Subcutaneous adipose tissue (tissue), 4 donors: Measurements from ENCODE around the gene PARD3. TPM values are rescaled to one million over a fixed set of nuclear protein-coding genes. Genes with fewer than 3 reads are reported as not detected.

Experiments used
- CTCF ChIP-seq: fragments of 450-650 bp; IDR thresholded peaks from one replicate; pipeline ENCODE4 v1.5.1; 2016; ENCODE audit warnings: low read depth, mild to moderate bottlenecking, control low read depth, antibody characterized with exemption, moderate library complexity
- total RNA-seq, 4 donors: library from RNA; depleted of rRNA; stranded (reverse); fragments of >200 nt; gene quantifications; one replicate each; pipeline ENCODE4 v1.1.0, GENCODE V29; 2016

PARD3 gene
- total RNA-seq, 4 donors from 2014 or later = 39.4 to 70.3 (median 45.0) TPM

DNA sequence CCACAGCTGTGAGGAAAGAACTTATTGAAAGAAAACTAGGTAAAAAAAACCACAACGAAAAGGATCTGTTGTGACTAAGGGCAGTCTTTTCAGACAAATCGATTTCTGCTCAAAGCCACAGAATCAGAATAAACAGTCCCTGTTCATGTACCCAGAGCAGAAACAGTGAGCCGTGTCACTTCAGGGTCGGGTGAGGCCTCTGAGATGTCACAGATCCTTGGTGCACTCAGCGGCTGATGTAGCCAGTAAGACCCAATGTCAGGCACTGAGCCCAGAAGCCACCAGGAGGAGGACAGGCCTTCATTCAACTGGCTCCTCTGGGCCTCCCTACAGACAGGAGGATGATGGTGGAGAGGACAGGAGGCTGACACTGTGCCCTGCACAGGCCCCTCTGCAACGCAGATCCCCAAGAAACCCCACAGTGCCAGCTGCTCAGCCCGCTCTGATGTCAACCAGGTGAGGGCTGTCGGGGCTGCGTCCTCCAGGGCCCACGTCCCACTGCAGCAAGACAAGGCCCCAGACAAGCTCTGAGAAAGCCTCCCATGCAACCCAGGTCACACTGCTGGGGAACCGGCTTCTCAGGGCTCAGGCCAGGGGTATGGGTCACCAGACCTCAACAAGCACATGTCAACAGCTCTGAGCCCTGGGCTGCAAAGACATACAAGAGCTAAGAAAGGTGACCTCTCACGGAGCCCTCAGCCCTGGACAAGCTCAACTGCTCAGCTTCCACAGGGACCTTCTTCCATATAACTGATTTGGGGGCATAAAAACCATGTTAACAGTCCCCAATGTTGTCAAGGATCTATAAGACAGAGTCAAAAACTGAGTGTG lies 190.6 kb downstream of the PARD3 start:
- TF ChIP-seq CTCF = no peak

DNA sequence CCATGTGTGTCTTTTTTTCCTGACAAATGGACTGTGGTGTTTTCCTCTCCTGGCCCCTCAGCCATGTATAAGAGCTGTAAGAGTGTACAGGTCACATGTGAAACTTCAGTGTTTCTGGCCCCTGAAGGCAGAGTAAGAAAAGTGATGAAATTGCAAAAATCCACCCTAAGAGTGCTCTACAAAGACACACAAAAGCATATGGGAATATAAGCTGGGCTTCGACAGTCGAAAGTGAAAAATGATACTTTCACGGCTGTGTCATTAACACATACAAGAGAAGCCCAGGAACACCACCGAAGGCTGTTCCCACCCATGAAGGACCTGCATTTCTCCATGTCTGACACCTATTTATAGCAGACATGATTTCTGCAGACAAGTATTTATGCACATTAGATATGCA lies 192.2 kb downstream of the PARD3 start:
- TF ChIP-seq CTCF = no peak

DNA sequence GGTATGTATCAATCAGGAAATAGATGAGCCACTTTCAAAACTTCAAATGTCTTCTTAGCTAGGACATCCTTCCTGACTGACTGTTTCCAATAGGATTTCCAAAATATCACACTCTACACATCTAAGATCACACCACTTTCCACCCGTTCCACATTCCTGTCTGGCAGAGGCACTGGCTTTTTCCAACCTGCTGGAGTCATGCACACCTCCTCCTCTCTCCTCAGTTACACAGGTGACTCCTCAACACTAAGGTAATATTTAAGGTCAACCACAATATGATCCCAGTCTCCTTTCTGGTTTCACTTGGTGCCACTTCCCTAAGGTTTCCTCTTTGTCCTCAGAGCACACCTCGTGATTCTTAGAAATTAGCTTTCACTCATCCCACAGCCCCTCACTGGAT lies 196.5 kb downstream of the PARD3 start:
- no peak for TF ChIP-seq CTCF

GRCh38 chr10:34615770-34616169 lies 199.3 kb downstream of the PARD3 start:
- TF ChIP-seq CTCF = no peak

GRCh38 chr10:34613491-34613890 lies 201.6 kb downstream of the PARD3 start:
- no peak for TF ChIP-seq CTCF

GRCh38 chr10:34612938-34613337 lies 202.2 kb downstream of the PARD3 start:
- no peak for TF ChIP-seq CTCF

- TF ChIP-seq CTCF = no peak
Observed at GRCh38 chr10:34612446-34612845, 202.7 kb downstream of the PARD3 start.
